ENCODE results near the gene KRT78. TPM values are rescaled to one million over a fixed set of nuclear protein-coding genes. Genes with fewer than 3 reads are reported as not detected.

KRT78 gene
- total RNA-seq, 1 donor from 2014 or later, result not detected

DNA sequence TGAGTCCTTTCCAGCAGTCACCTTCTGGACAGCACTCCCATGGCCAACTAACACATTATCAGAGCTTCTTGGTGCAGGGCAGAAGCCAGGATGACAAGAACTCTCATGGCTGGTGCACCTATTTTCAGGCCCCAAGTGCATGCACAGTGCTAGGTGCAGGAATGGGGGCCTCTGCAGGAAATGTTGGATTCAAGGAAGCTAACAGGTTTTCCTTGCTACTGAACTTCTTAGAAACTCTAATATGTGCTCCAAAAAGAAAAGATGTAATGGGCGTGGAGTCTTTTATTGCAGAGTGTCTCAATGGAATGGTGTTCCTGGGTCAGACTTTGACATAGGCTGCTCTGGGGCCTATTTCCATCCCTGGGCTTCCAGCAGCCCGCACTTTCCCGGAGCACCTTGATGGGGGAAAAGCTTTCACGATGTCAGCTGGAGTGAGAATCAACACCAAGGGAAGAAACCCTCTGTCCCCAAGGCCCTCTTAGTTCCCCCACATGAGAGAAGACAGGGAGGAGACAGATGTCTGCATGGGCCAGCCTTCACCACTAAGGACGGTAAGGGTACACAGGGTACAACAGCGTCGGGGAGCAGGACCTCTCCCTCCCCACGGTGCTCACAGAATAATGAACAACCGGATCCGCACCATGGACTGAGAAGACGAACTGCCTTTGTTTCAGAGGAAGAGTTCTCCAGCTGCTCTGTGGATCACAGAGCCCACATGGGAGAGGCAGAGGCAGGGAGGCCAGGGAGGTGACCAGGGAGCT, 59.7 kb downstream of the KRT78 start:
- H3K4me1 Mint-ChIP-seq, result no peaks in the 10 kb centered on the region
- no peak overlapping the region for H3K4me3 Mint-ChIP-seq
- ChIA-PET CTCF (no interaction called here), POLR2A (no interaction called here)
- intact Hi-C loops (cut with micrococcal nuclease), result no loop called here
- no peak for DNase-seq
- H3K27me3 Mint-ChIP-seq, result peaks cover 28% of the 10 kb centered on the region
- TF ChIP-seq, protein P1, sequence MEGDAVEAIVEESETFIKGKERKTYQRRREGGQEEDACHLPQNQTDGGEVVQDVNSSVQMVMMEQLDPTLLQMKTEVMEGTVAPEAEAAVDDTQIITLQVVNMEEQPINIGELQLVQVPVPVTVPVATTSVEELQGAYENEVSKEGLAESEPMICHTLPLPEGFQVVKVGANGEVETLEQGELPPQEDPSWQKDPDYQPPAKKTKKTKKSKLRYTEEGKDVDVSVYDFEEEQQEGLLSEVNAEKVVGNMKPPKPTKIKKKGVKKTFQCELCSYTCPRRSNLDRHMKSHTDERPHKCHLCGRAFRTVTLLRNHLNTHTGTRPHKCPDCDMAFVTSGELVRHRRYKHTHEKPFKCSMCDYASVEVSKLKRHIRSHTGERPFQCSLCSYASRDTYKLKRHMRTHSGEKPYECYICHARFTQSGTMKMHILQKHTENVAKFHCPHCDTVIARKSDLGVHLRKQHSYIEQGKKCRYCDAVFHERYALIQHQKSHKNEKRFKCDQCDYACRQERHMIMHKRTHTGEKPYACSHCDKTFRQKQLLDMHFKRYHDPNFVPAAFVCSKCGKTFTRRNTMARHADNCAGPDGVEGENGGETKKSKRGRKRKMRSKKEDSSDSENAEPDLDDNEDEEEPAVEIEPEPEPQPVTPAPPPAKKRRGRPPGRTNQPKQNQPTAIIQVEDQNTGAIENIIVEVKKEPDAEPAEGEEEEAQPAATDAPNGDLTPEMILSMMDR (IDR thresholded peaks at IDR 0.05), result no peak
- no peak for ATAC-seq (ENCODE audit: low read depth)
- H3K27ac Mint-ChIP-seq, result no peak overlapping the region
- H3K9me3 Mint-ChIP-seq, result no peaks in the 10 kb centered on the region
- no peaks in the 10 kb centered on the region for H3K36me3 Mint-ChIP-seq (ENCODE audit: low read depth)

DNA sequence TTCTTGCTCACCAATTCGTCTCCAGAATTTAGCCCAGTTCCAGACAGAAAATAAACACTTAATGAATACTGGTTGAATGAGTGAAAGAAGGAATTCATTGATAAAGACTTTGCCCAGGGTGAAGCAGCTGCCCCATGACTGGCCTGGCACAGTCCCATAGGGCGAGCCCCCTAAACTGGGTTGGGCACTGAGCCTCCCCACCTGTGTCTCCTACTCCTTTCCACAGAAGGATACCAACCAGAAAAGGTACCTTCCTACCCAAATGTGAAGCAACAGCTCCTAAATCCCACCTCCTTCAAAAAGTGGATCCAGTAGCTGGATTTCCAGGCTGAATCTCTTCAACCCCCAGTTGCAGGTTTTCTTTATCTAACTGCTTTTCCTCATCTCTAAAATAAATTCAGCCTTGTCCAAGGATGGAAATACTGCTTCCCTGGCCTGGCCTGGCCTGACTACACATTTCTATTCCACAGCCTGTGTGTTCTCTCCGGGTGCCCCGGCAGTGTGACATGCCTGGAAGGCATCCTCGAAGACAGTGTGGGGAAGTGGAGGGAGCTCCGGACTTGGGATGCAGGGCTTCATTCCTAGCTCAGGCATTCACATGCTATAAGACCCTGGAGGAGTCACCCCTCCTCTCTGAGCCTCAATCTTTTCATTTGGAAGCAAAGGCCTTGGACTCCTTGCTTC, 60.5 kb downstream of the KRT78 start:
- Mint-ChIP-seq H3K36me3 (ENCODE audit: low read depth) (no peaks in the 10 kb centered on the region), H3K27ac (no peak overlapping the region), H3K27me3 (peaks cover 30% of the 10 kb centered on the region), H3K9me3 (no peaks in the 10 kb centered on the region), H3K4me3 (no peak overlapping the region), H3K4me1 (no peaks in the 10 kb centered on the region)
- POLR2A ChIA-PET, result no interaction called here
- TF ChIP-seq, protein P1 (IDR thresholded peaks at IDR 0.05), result no peak
- CTCF ChIA-PET, result no interaction called here
- DNase-seq (no peak), ATAC-seq (ENCODE audit: low read depth) (no peak)
- intact Hi-C loops (cut with micrococcal nuclease), result no loop called here

Other genes starting within 250 kb of the KRT78 start
- gene KRT72, start 247.5 kb downstream of the KRT78 start, total RNA-seq, result not detected in 2 replicates
- gene KRT73, start 230.4 kb downstream of the KRT78 start, total RNA-seq, result not detected in 2 replicates
- gene KRT2, start 196.8 kb downstream of the KRT78 start, total RNA-seq, result not detected in 2 replicates
- not detected in 2 replicates for gene KRT1, start 168.6 kb downstream of the KRT78 start, total RNA-seq
- not detected in 2 replicates for gene KRT77, start 145.5 kb downstream of the KRT78 start, total RNA-seq
- not detected in 2 replicates for gene KRT76, start 71.6 kb downstream of the KRT78 start, total RNA-seq
- not detected in 2 replicates for gene KRT3, start 52.9 kb downstream of the KRT78 start, total RNA-seq
- not detected in 2 replicates for gene KRT4, start 34.9 kb downstream of the KRT78 start, total RNA-seq
- not detected in 2 replicates for gene KRT79, start 14.7 kb downstream of the KRT78 start, total RNA-seq
- 0.33 and 0.34 TPM in 2 replicates for gene KRT8, start 56.1 kb upstream of the KRT78 start, total RNA-seq
- gene KRT18, start 100.1 kb upstream of the KRT78 start, total RNA-seq, result 3.9 and 4.7 TPM in 2 replicates
- gene EIF4B, start 157.5 kb upstream of the KRT78 start, total RNA-seq, result 726 and 733 TPM in 2 replicates
- gene TNS2, start 201.1 kb upstream of the KRT78 start, total RNA-seq, result 0.29 and 1.5 TPM in 2 replicates
- 32.5 and 33.9 TPM in 2 replicates for gene SPRYD3, start 230.4 kb upstream of the KRT78 start, total RNA-seq
- not detected in 2 replicates for gene IGFBP6, start 248.7 kb upstream of the KRT78 start, total RNA-seq

Data from activated B cell treated with CpG ODN at 0.5 μM for 24 hours (primary cell).